ENCODE measurements around the gene SLC38A10.

Gene SLC38A10

DNA sequence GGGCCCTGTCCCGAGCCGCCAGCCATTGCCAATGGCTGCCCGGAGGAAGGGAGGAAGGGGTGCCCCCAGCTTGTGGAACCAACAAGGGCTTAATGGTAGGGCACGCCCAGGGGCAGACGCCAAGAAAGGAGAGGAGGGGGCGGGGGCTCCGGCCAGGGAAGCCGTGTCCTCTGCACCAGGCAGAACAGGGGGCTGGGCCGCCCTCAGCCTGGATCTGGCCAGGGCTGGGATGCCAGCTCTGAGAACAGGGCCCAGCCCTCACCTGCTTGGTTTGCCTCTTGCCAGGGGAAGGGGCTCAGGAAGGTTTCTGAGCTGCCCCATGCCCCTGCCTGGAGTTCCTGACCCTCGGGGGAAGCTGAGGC lies 35.8 kb upstream of the SLC38A10 start:
- no peak for DNase-seq

DNA sequence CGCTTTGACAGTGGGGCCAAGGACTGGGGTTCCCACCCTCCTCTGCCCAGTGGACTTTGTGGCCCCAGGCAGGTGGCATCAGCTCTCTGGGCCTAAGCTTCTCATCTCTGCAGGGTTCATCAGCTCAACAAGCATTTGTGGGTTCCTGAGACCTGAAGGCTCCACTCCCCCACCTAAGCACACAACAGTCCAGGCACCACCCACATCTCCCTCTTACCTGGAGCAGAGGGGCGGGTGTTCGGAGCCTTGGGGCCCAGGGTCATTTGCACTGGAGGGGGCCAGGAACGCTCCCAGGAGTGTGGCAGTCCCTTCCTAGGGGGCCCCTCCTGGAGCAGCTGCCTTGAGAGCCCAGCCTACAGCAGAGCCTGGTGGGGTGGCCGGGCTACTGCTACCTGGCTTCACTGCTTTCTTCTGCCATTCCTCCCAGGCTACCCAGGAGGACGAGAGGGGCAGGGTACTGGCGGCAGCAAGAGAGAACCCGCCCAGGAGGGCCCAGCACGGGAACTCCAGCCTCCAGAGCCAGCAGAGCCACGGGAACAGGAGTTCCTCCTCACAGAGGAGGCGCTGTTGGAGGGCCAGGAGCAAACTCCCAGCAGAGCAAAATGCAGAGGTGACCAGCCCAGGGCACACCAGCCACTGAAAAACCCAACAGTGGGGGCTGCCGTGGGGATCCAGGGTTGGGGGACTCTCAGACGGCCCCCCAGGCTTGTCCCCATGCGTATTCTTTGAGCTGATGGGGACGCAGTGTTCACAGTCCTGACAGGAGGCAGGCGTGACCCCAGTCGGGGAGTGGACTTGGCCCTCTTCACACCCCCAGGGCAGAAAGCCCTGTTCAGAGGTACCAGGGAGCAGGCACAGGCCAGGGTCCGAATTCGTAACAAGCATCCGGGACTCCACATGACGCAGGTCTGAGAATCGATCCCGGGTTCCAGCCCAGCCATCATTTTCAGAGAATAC lies 35.1 kb upstream of the SLC38A10 start:
- no peak for DNase-seq

DNA sequence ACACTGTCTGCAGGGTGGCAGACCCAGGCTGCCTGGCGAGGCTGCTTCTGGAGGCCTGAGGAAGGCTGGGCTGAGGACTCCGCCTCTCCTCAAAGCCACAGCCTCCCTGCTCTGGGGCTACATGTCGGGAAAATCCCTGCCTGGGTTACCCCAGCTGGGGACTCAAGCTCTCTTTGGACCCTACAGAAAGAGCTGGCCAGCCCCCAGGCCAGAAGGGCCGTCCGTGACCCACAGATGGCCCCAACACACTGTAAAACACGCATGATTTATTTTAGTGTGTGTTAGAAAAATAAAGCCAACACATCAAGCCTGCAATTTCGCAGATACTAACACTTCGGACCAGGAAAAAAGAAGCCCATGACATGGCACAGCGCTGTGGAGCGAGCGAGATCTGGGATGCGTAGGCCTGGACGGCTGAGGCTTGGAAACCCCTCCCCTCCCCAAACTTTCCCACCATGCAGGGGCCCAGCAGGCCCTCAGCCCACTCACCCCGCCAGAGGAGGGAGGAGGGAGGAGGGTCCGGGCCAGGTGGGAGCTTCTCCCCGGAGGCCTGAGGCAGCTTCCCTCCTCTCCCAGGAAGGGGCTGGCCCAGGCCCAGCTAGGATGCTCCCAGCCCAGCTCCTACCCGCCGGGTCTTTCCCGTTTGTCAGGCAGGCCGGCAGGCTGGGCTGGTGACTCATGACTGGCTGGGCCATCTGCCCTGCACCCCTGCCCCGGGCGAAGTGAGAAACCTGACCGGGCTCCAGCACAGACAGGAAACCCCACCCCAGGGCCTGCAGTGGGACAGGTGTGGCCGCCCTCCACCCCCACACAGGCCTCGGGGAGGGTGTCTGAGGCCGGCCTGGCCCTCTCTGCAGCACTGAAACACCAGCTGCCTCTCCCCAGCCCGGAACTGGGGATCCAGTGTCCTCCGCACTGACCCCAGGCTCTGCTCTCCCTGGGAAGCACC lies 34.1 kb upstream of the SLC38A10 start:
- no peak for DNase-seq

DNA sequence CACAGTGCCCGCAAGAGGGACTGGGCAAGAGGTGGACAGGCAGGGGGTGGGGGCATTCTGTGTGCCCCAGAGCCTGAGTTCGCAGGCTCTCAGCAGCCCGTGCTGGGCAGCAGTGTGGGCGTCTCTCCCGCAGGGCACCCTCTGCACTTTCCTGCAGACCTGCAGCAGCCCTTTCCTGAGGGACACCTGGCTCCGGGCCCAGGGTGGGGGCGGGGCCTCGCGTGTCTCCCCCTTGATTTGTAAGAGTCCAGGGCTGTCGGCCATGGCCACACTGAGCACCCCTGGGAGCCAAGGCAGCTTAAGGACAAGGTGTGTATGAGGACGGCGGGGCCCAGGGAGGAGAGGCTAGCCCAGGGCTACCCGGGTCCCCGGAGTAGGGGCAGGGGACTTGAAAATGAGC lies 33.4 kb upstream of the SLC38A10 start:
- no peak for DNase-seq

DNA sequence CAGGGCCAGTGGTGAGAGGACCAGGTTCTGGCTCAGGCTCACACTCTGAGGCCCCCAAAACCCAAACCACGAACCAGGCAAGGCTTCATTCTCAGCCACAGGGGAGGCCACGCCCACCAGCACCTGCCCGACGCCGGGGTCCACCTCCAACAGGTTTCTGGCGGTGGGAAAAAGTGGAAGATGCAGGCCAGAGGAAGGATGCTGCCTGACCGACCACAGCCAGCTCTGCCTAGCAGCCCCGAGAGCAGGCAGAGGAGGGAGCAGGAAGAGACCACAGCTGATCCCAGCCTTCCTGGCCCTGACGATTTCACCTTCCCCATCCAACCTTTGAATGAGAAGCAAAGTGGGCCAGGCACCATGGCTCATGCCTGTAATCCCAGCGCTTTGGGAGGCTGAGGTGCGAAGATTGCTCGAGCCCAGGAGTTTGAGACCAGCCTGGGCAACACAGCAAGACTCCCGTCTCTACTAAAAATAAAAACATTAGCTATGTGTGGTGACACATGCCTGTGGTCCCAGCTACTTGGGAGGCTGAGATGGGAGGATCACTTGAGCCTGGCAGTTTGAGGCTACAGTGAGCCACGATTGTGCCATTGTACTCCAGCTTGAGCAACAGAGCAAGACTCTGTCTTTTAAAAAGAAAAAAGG lies 30.7 kb upstream of the SLC38A10 start:
- DNase-seq = no peak

- no peak for DNase-seq
Measured at GRCh38 chr17:81324851-81325713, 30.0 kb upstream of the SLC38A10 start.

DNA sequence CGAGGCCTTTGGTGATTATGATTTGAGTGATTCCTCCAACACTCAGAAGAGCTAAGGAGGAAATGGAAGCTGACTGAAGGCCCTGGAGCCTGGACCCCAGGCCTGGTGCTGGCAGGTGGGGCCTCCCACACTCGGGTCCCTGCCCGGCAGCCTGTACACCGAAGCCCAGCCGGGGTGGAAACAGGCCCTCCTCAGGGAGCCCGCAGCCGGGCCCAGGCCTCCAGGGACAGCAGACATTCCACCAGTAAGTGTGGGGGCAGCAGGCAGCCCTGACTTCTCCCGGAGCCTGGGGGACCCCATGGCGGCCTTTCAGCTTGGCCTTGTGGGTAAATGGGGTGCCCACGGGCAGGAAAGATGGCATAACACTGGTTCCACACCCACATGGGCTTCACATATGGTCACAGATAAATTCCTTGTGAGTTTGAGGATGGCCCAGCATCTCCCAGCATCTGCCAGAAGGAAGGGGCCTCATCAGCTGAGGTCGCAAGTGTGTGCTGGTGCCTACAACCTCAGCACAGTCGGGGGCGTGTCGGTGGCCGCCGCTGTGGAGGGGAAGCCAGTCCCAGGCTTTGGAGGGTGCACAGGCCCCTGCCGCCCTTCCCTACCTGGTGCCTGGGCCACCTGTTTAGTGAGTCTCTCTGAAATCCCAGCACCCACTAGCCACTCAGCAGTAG lies 29.2 kb upstream of the SLC38A10 start:
- no peak for DNase-seq

GRCh38 chr17:81323411-81323868 lies 28.3 kb upstream of the SLC38A10 start:
- no peak for DNase-seq

- no peak for DNase-seq
Measured at GRCh38 chr17:81323083-81323369, 27.9 kb upstream of the SLC38A10 start.

- peak; percentile 41 to 42 for DNase-seq
Measured at GRCh38 chr17:81322271-81323082, 27.4 kb upstream of the SLC38A10 start.

- no peak for DNase-seq
Measured at GRCh38 chr17:81317961-81318605, 23.0 kb upstream of the SLC38A10 start.

GRCh38 chr17:81317530-81317821 lies 22.4 kb upstream of the SLC38A10 start:
- no peak for DNase-seq

DNA sequence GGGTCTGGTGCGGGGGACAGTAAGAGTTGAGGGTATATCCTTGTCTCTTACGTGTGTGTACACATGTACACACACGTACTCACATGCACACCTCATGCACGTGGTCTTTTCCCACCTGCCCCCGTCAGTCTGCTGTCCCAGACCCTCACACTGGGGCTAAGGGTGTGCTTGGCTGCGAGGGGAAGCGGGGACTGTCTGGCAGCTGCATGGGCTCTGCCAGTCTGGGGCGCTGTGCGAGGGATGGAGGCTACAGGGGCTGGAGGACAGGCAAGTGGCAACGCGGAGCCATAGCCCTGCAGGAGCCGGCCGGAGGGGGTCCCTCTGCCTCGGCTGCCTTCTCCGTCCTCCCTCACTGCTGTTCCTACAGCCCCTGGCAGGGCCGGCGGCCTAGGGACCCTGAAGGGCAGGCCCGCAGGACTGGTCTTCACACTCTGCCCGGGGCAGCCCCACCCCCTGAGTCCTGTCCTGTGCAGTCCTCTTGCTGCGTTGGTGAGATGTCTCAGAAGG lies 20.8 kb upstream of the SLC38A10 start:
- DNase-seq = no peak

DNA sequence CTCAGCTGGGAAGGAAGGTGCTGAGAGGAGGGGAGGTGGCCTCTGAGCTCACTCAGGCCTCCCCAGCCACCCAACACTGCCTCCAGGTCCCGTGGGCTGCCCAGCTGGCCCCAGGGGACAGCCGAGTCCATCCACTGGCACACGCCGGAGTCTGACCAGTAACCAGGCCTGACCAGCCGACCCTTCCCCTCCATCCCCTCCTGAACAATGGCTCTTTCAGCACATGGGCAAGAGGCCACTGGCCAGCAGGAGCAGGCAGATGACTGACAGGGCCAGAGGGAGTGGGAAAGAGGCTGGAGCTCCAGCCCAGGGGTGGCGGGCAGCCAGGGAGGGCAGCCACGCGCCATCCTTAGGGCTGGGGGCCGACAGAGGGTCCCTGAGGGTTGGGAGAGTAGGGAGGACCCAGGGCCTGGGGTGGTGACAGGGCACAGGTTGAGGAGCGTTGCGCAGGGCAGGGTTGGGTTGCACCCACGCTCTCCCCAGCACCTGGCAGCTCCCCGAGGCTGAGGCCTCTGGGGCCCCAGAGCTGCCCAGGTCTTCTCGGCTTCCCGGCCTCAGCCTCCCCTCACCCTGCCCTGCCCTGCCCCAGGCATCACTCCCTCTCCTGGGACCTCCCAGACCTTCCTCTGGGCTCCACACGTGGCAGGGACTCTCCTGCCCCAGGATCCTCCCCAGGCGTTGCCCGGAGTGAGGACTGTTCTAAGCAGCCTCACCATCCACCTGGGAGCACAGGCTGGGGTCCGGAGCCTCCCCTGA lies 20.2 kb upstream of the SLC38A10 start:
- DNase-seq = no peak

DNA sequence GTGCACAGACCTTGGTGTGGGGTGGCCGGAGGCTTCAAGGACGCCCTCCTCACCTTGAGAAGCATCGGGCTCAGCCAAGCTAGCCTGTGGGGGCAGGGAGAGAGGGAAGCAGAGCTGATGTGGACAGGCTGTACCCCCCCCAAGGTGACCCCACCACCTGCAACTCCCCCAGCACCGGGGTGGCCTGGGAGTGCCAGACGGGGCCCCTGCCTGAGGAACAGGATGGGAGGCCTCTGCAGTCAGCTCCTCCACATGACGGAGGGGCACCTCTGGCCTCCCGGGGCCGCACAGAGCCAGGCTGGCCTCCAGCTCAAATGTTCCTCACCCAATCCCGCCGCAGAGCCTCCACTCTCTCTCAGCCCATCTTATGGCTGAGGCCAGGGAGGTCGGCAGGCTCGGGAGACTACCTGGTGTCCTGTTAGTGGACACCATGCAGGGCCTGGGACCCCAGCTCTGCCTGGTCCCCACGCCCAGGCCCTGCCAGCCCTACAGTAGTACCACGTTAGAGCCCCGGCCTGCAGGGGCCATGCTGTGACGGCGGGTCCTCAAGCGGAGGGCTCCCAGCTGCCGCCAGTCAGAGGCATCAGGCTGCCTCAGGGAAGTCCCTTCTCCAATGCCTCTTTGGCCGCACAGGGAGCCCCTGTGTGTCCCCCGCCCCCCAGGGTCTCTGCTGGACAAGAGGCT lies 19.4 kb upstream of the SLC38A10 start:
- DNase-seq = no peak

DNA sequence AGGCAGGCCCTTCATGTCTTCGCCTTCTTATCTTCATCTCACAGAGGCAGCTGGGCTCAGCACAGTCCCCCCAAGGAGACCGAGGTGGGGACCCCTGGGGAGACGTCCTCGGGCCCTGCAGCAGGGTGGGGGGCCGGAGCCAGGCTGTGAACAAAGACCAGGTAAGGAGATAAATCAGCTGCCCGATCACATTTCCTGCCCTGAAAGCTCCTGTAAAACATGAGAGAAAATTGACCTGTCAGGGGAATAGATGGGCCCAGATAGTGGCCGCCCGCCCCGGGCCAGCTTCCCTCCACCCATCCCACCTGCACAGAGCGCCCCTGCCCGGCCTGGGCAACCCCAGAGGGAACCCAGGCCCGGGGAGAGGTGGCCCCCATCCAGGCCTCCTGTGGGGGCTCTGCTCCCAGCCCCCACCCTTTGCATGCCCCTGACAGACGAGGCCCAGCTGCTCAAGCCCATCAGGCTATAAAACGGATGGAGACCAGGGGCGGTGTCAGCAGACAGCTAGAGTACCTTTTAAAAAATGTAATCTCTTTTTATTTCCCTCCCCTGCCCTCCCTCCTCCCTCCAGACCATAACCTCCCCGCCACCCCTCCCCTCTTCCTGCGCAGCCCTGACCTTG lies 18.8 kb upstream of the SLC38A10 start:
- no peak for DNase-seq

- no peak for DNase-seq
Measured at GRCh38 chr17:81312624-81313325, 17.7 kb upstream of the SLC38A10 start.

- DNase-seq = no peak
Measured at GRCh38 chr17:81311946-81312345, 16.8 kb upstream of the SLC38A10 start.

All from stimulated activated CD4-positive, alpha-beta T cell treated with anti-CD3 and anti-CD28 coated beads, Interleukin-2, amount 100 ng/mL, for 48 hours (primary cell).